Cardiac muscle cell (in vitro differentiated cells and primary cell): ENCODE data around the gene TRIM43B. TPM values are rescaled to one million over a fixed set of nuclear protein-coding genes. Genes with fewer than 3 reads are reported as not detected.
"Not testable (repeated sequence)": the region's sequence is repeated elsewhere in the genome, so short reads cannot be mapped to it uniquely, and the experiment has no call there.

Source experiments
- DNase-seq, 2 donors: peaks; one replicate each; pipeline versions ENCODE4 v3.0.0 to v3.0.0-alpha.2; 2010 to 2017; ENCODE audit warnings: low read depth in 1 of 2, low spot score in 1 of 2
- H3K27ac ChIP-seq: fragments of 200-600 bp; sonication (generic); 2 replicates; pipeline ENCODE4 v1.5.1; 2016
- H3K27me3 ChIP-seq: fragments of 200-600 bp; sonication (generic); 2 replicates; pipeline ENCODE4 v1.6.0; 2016; ENCODE audit warnings: control low read depth
- H3K36me3 ChIP-seq: fragments of 200-600 bp; sonication (generic); 2 replicates; pipeline ENCODE4 v1.5.1; 2016; ENCODE audit warnings: control low read depth
- H3K4me1 ChIP-seq: fragments of 200-600 bp; sonication (generic); 2 replicates; pipeline ENCODE4 v1.8.1; 2017; ENCODE audit warnings: low read depth, mild to moderate bottlenecking, mixed run types
- H3K4me3 ChIP-seq: fragments of 200-600 bp; sonication (generic); 2 replicates; pipeline ENCODE4 v1.5.1; 2016; ENCODE audit warnings: mild to moderate bottlenecking
- H3K9me3 ChIP-seq: fragments of 200-600 bp; sonication (generic); 2 replicates; pipeline ENCODE4 v1.5.1; 2017; ENCODE audit warnings: low read depth, mild to moderate bottlenecking, control low read depth
- polyA plus RNA-seq: library from polyadenylated mRNA; unstranded; fragments of >200 nt; fragmentation: Nextera tagmentation; extraction: Ambion mirVana; gene quantifications from 2 replicates; pipeline ENCODE4 v1.2.1, GENCODE V29; 2016
- total RNA-seq: library from RNA; depleted of rRNA; stranded (reverse); fragments of >200 nt; gene quantifications from 2 replicates; pipeline ENCODE4 v1.2.3, GENCODE V29; 2016
- TF ChIP-seq, protein P1 (sequence below): IDR thresholded peaks from 2 replicates; pipeline ENCODE4 v1.5.1; 2012; ENCODE audit warnings: low read depth, mild to moderate bottlenecking, low read length

Gene TRIM43B
- total and polyA plus RNA-seq, 2 experiments from 2014 or later: not detected

DNA sequence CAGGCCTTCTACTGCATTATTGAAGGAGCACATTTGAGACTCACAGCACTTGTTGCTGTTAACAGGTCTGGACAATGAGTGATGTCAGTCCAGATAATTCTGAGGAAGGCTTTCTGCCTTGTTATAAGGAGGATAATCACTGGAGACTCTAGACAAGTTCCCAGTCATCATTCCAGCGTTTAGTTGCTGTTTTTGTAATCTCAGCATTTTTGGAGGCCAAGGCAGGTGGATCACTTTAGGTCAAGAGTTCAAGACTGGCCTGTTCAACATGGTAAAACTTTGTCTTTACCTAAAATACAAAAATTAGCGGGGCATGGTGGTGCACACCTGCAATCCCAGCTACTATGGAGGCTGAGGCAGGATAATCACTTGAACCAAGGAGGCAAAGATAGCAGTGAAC lies 39.6 kb upstream of the TRIM43B start:
- Histone ChIP-seq H3K36me3 (no peaks in the 10 kb centered on the region), H3K4me3 (no peak overlapping the region), H3K9me3 (no peaks in the 10 kb centered on the region), H3K4me1 (no peaks in the 10 kb centered on the region), H3K27me3 (no peaks in the 10 kb centered on the region), H3K27ac (no peak overlapping the region)
- DNase-seq: no peak
- TF ChIP-seq, protein P1, sequence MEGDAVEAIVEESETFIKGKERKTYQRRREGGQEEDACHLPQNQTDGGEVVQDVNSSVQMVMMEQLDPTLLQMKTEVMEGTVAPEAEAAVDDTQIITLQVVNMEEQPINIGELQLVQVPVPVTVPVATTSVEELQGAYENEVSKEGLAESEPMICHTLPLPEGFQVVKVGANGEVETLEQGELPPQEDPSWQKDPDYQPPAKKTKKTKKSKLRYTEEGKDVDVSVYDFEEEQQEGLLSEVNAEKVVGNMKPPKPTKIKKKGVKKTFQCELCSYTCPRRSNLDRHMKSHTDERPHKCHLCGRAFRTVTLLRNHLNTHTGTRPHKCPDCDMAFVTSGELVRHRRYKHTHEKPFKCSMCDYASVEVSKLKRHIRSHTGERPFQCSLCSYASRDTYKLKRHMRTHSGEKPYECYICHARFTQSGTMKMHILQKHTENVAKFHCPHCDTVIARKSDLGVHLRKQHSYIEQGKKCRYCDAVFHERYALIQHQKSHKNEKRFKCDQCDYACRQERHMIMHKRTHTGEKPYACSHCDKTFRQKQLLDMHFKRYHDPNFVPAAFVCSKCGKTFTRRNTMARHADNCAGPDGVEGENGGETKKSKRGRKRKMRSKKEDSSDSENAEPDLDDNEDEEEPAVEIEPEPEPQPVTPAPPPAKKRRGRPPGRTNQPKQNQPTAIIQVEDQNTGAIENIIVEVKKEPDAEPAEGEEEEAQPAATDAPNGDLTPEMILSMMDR: no peak

DNA sequence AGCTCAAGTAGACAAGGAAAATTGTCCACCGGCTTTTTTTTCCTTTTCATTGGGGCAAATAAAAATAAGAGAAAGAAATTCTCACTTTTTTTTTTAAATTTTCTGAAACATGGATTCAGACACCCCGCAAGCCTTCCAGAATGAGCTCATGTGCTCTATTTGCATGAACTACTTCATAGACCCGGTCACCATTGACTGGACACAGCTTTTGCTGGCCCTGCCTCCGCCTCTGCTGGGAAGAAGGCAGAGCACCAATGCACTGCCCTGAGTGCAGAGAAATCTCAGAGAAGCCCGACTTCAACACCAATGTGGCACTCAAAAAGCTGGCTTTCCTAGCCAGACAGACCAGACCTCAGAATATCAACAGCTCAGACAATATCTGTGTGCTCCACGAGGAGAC lies 30.2 kb upstream of the TRIM43B start:
- TF ChIP-seq, protein P1: no peak
- Histone ChIP-seq H3K4me1 (no peaks in the 10 kb centered on the region), H3K36me3 (no peaks in the 10 kb centered on the region), H3K27me3 (no peaks in the 10 kb centered on the region), H3K4me3 (no peak overlapping the region), H3K27ac (no peak overlapping the region), H3K9me3 (no peaks in the 10 kb centered on the region)
- DNase-seq: peak in 1 of 2 donors; percentile 20

DNA sequence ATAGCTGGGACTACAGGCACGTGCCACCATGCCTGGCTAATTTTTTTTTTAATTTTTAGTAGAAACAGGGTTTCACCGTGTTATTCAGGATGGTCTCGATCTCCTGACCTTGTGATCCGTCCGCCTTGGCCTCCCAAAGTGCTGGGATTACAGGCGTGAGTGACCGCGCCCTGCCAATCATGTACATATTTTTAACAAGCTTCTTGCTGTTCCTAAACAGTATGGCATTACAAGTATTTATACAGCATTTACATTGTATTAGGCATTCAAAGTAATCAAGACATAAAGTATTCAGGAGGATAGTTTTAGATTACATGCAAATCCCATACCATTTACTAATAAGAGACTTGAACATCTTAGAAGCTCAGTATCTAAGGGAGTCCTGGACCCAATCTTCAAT lies 29.7 kb upstream of the TRIM43B start:
- not testable (repeated sequence) for H3K4me1 ChIP-seq, H3K36me3 ChIP-seq, H3K27ac ChIP-seq, H3K9me3 ChIP-seq, H3K27me3 ChIP-seq, H3K4me3 ChIP-seq, DNase-seq

DNA sequence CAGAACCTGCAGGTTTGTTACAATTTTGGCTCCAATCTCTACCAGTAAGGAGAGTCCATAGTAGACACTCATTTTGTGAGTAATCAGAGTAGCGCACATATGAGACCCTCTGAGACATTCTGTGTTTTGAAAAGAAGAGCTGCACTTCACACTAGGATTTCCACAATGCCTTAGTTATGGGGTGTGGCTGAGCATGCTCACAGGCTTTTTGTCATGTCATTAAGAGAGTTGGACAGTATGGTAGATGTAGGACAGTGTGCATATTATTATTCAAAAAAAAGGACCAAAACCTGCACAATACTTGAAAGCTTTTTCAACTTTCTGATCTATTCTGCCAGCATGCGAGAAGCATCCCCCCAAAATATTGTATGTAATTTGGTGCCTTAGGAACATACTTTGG lies 24.9 kb upstream of the TRIM43B start:
- Histone ChIP-seq H3K4me1 (no peaks in the 10 kb centered on the region), H3K27ac (no peak overlapping the region)
- TF ChIP-seq, protein P1: no peak

DNA sequence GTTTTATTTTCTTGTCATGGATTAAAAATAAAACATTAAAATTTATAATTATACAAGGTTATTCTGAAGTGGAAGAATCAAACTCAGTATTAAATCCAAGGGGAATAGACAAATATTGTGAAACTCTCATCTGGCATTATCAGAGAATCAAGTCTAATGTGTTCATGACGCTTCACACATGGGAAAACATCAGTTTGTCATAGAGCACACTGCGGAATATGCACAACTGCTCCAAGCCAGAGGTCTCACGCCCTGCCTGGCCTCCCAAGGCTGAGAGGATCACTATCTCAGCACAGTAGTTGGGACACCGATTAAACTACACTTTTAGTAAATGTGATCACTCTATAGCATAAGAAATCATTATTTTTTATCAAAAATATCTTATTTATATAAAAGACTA lies 20.7 kb upstream of the TRIM43B start:
- TF ChIP-seq, protein P1: no peak
- H3K36me3 ChIP-seq: no peaks in the 10 kb centered on the region
- DNase-seq: no peak
- no peak overlapping the region for H3K27ac ChIP-seq
- H3K27me3 ChIP-seq: no peaks in the 10 kb centered on the region
- no peaks in the 10 kb centered on the region for H3K9me3 ChIP-seq
- H3K4me1 ChIP-seq: no peaks in the 10 kb centered on the region
- no peak overlapping the region for H3K4me3 ChIP-seq

More for the DNA sequence above, 24.9 kb upstream of the TRIM43B start:
- DNase-seq: no peak
- H3K36me3 ChIP-seq: no peaks in the 10 kb centered on the region
- no peaks in the 10 kb centered on the region for H3K27me3 ChIP-seq
- no peak overlapping the region for H3K4me3 ChIP-seq
- H3K9me3 ChIP-seq: no peaks in the 10 kb centered on the region

DNA sequence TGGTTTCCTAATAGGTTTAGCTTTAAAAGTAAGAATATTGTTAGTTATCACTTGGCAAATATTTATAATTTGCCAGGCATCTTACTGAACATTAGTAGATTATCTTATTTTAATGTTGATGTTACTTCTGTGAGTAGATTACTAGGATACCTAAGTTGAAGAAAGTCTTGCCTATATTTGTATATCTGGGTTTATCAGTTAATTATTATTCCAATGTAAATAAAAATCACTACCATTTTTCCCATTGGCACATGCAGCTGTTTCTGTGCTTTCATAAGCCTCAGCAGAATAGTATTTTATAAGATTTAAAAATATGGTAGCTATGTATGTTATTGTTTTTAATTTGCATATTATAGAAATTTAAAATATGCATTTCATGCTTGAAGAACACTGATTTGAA lies 16.3 kb upstream of the TRIM43B start:
- H3K36me3 ChIP-seq: no peaks in the 10 kb centered on the region
- TF ChIP-seq, protein P1: no peak
- no peaks in the 10 kb centered on the region for H3K4me1 ChIP-seq
- no peak overlapping the region for H3K4me3 ChIP-seq
- no peak overlapping the region for H3K27ac ChIP-seq
- H3K27me3 ChIP-seq: no peaks in the 10 kb centered on the region
- H3K9me3 ChIP-seq: no peaks in the 10 kb centered on the region
- no peak for DNase-seq

DNA sequence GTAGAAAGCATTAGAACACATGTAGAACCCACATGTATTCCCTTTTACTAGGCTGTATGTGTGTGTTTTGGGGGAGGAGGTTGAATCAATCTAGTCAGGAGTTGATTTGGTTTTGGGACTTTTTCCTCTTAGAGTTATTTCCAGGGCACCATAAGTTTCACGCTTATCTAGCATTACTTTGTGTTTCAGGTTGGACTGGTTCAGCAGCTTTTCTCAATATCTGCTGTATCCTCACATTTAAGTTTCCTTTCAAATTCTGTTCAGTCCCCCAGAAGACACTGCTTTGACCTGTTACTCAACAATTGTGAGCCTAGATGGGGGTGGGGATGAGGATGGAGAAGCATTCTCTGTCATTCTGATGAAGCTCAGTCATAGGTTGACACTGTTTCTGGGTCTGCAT lies 7.5 kb upstream of the TRIM43B start:
- H3K27ac ChIP-seq, H3K4me3 ChIP-seq, H3K36me3 ChIP-seq, H3K27me3 ChIP-seq, H3K4me1 ChIP-seq, H3K9me3 ChIP-seq, DNase-seq: not testable (repeated sequence)

DNA sequence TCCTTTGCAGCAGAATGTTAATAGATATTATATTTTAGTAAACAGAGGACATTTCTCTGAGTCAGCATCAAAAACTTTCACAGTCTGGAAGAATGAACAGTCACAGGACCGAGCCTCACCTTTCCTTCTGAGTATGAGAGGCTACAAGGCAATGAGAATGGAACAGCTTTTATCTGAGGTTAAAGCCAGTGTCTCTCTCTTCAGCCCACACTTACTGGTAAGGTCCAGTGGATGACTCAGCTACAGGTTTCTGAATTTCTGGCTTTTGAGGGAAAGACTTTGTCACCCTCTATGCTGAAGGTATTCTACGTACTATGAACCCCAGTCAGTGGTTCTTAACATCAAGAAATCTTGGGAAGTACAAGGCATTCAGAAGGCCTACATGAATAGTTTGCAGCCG lies 9.5 kb downstream of the TRIM43B start:
- not testable (repeated sequence) for H3K36me3 ChIP-seq, H3K9me3 ChIP-seq, DNase-seq, H3K4me3 ChIP-seq, H3K4me1 ChIP-seq, H3K27me3 ChIP-seq, H3K27ac ChIP-seq

DNA sequence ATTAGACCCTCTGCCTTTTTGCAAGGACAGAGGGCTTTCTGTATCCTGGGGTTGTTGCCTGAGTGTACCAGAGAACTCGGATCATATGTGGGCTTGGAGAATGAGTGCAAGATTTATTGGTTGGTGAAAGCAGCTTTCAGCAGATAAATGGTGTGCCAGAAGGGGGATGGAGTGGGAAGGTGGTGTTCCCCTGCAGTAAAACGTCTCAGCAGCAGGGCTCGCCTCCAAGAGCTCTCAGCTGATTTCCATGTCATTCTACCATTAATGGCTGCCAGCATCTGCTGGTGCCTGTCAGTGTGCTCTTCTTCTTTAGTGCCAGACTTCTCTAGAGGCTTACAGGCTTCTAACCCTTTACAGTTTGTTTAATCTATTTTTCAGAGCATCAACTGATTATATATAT lies 16.6 kb downstream of the TRIM43B start:
- not testable (repeated sequence) for H3K36me3 ChIP-seq, DNase-seq, H3K4me1 ChIP-seq, H3K4me3 ChIP-seq, H3K27ac ChIP-seq, H3K27me3 ChIP-seq, H3K9me3 ChIP-seq

DNA sequence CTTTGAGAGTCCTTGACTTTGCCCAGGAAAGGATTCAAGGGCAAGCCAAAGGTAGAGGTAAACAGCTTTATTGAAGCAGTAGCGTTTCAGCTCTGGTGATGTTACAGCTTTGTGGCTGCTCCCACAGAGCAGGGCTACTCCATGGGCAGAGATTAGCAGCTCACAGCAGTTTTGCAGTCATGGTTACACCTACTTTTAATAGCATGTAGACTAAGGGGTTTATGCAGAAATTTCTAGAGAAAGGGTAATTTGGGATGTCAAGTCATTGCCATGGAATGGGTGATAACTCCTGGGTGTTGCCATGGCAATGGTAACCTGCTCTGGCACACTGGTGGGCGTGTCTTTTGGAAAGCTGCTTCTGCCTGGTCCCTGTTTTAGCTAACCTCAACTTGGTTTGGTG lies 18.0 kb downstream of the TRIM43B start:
- not testable (repeated sequence) for H3K4me1 ChIP-seq, DNase-seq, H3K27ac ChIP-seq

More for the DNA sequence above, 18.0 kb downstream of the TRIM43B start:
- not testable (repeated sequence) for H3K4me3 ChIP-seq, H3K36me3 ChIP-seq, H3K27me3 ChIP-seq, H3K9me3 ChIP-seq
